H9 (cell line): ENCODE data around the gene TEX11. TPM values are rescaled to one million over a fixed set of nuclear protein-coding genes. Genes with fewer than 3 reads are reported as not detected.

Experiments
- DNase-seq: peaks from one replicate; pipeline ENCODE4 v3.0.0-alpha.2; 2017
- H2AFZ ChIP-seq: one replicate; pipeline ENCODE4 v1.6.1; 2013; ENCODE audit warnings: mild to moderate bottlenecking, low read length, control low read depth, moderate library complexity
- H2AK5ac ChIP-seq: 2 replicates; pipeline ENCODE4 v1.6.1; 2013; ENCODE audit warnings: low read length, control low read depth, mixed read lengths; ENCODE audit not compliant: insufficient read length
- H2BK120ac ChIP-seq: one replicate; pipeline ENCODE4 v1.6.1; 2013; ENCODE audit warnings: low read depth, mild to moderate bottlenecking, low read length, control low read depth, inconsistent platforms; ENCODE audit not compliant: poor library complexity, severe bottlenecking
- H2BK12ac ChIP-seq: 2 replicates; pipeline ENCODE4 v1.6.1; 2013; ENCODE audit warnings: low read length, control low read depth, mixed read lengths, low read depth; ENCODE audit not compliant: insufficient read length
- H2BK15ac ChIP-seq: 2 replicates; pipeline ENCODE4 v1.6.1; 2013; ENCODE audit warnings: low read depth, low read length, control low read depth
- H2BK20ac ChIP-seq: one replicate; pipeline ENCODE4 v1.6.1; 2013; ENCODE audit warnings: low read depth, mild to moderate bottlenecking, low read length, control low read depth, inconsistent platforms; ENCODE audit not compliant: poor library complexity, severe bottlenecking
- H2BK5ac ChIP-seq: 2 replicates; pipeline ENCODE4 v1.6.1; 2013; ENCODE audit warnings: low read length, control low read depth, mixed read lengths; ENCODE audit not compliant: insufficient read length
- H3K14ac ChIP-seq: 2 replicates; pipeline ENCODE4 v1.6.1; 2013; ENCODE audit warnings: low read length, control low read depth; ENCODE audit not compliant: insufficient read depth
- H3K18ac ChIP-seq: 2 replicates; pipeline ENCODE4 v1.6.1; 2013; ENCODE audit warnings: low read depth, mild to moderate bottlenecking, mixed read lengths, low read length, control low read depth; ENCODE audit not compliant: insufficient read length
- H3K23ac ChIP-seq: 2 replicates; pipeline ENCODE4 v1.6.1; 2013; ENCODE audit warnings: low read length, control low read depth, mixed read lengths, low read depth; ENCODE audit not compliant: insufficient read length
- H3K23me2 ChIP-seq: 2 replicates; pipeline ENCODE4 v1.6.1; 2013; ENCODE audit warnings: low read depth, mild to moderate bottlenecking, mixed read lengths, low read length, control low read depth; ENCODE audit not compliant: insufficient read length, poor library complexity, severe bottlenecking
- H3K27ac ChIP-seq: 2 replicates; pipeline ENCODE4 v1.5.1; 2013; ENCODE audit warnings: low read length, control low read depth, mixed read lengths, low read depth; ENCODE audit not compliant: insufficient read length
- H3K27me3 ChIP-seq: 2 replicates; pipeline ENCODE4 v1.6.1; 2013; ENCODE audit warnings: low read length, control low read depth, inconsistent platforms; ENCODE audit not compliant: insufficient read depth
- H3K4ac ChIP-seq: 2 replicates; pipeline ENCODE4 v1.6.1; 2013; ENCODE audit warnings: low read depth, mild to moderate bottlenecking, control low read depth, inconsistent platforms, low read length, moderate library complexity
- H3K4me1 ChIP-seq: 2 replicates; pipeline ENCODE4 v1.6.1; 2013; ENCODE audit warnings: low read length, control low read depth, inconsistent platforms; ENCODE audit not compliant: insufficient read depth
- H3K4me2 ChIP-seq: 2 replicates; pipeline ENCODE4 v1.6.1; 2013; ENCODE audit warnings: low read length, control low read depth, mixed read lengths; ENCODE audit not compliant: insufficient read length, insufficient read depth
- H3K56ac ChIP-seq: 2 replicates; pipeline ENCODE4 v1.6.1; 2013; ENCODE audit warnings: low read depth, mild to moderate bottlenecking, mixed read lengths, low read length, control low read depth; ENCODE audit not compliant: insufficient read length
- H3K79me1 ChIP-seq: 2 replicates; pipeline ENCODE4 v1.6.1; 2013; ENCODE audit warnings: low read depth, mild to moderate bottlenecking, moderate library complexity, low read length, control low read depth, inconsistent platforms; ENCODE audit not compliant: insufficient read depth, poor library complexity, severe bottlenecking
- H3K79me2 ChIP-seq: 2 replicates; pipeline ENCODE4 v1.6.1; 2013; ENCODE audit warnings: low read length, control low read depth, inconsistent platforms; ENCODE audit not compliant: insufficient read depth
- H3K9ac ChIP-seq: 2 replicates; pipeline ENCODE4 v1.6.1; 2013; ENCODE audit warnings: low read length, control low read depth, mixed read lengths; ENCODE audit not compliant: insufficient read length; ENCODE audit errors: extremely low read depth
- H3K9me3 ChIP-seq: one replicate; pipeline ENCODE4 v1.6.1; 2013; ENCODE audit warnings: low read depth, low read length, inconsistent platforms; ENCODE audit not compliant: control insufficient read depth
- H3T11ph ChIP-seq: one replicate; pipeline ENCODE4 v1.6.1; 2013; ENCODE audit warnings: mild to moderate bottlenecking, low read length, control low read depth, inconsistent platforms
- H4K20me1 ChIP-seq: one replicate; pipeline ENCODE4 v1.6.1; 2013; ENCODE audit not compliant: control insufficient read depth, insufficient read length, insufficient read depth
- H4K5ac ChIP-seq: 2 replicates; pipeline ENCODE4 v1.6.1; 2013; ENCODE audit warnings: low read depth, mild to moderate bottlenecking, mixed read lengths, low read length, control low read depth; ENCODE audit not compliant: insufficient read length
- H4K8ac ChIP-seq: replicated peaks from 2 replicates; pipeline ENCODE4 v1.6.1; 2013; ENCODE audit warnings: low read length, control low read depth, mixed read lengths, low read depth; ENCODE audit not compliant: insufficient read length
- H4K91ac ChIP-seq: 2 replicates; pipeline ENCODE4 v1.6.1; 2013; ENCODE audit warnings: low read depth, mild to moderate bottlenecking, moderate library complexity, mixed read lengths, low read length, control low read depth; ENCODE audit not compliant: insufficient read length
- H3K27ac Mint-ChIP-seq, 3 experiments: 2 replicates in 2 of 3; 3 replicates in 1 of 3; pipeline ENCODE4 v1.8.0; 2020 to 2021; ENCODE audit warnings: mixed read lengths in 3 of 3, mild to moderate bottlenecking in 1 of 3, moderate library complexity in 1 of 3
- H3K27me3 Mint-ChIP-seq: 2 replicates; pipeline ENCODE4 v1.8.0; 2021; ENCODE audit warnings: low read depth, mild to moderate bottlenecking, moderate library complexity, mixed read lengths
- H3K36me3 Mint-ChIP-seq, 3 experiments: 2 replicates in 2 of 3; 3 replicates in 1 of 3; pipeline ENCODE4 v1.8.0; 2020 to 2021; ENCODE audit warnings: low read depth in 3 of 3, mixed read lengths in 3 of 3; ENCODE audit not compliant: insufficient read depth in 1 of 3
- H3K4me1 Mint-ChIP-seq, 2 experiments: 2 replicates each; pipeline ENCODE4 v1.8.0; 2020; ENCODE audit warnings: mixed read lengths in 2 of 2
- H3K4me3 Mint-ChIP-seq, 2 experiments: 2 replicates in 1 of 2; 3 replicates in 1 of 2; pipeline ENCODE4 v1.8.0; 2020 to 2021; ENCODE audit warnings: mild to moderate bottlenecking in 2 of 2, mixed read lengths in 2 of 2, moderate library complexity in 1 of 2
- H3K9me3 Mint-ChIP-seq, 2 experiments: 2 replicates in 1 of 2; 3 replicates in 1 of 2; pipeline ENCODE4 v1.8.0; 2020; ENCODE audit warnings: mild to moderate bottlenecking in 2 of 2, mixed read lengths in 2 of 2, moderate library complexity in 1 of 2
- WGBS: extraction: QIAGEN DNeasy Blood & Tissue Kit; methylation state at CpG from one replicate; pipeline ENCODE4 v1.1.7; 2013; ENCODE audit warnings: missing lambda C conversion rate, low lambda C conversion rate, mixed read lengths; ENCODE audit not compliant: insufficient read length; ENCODE audit errors: extremely low coverage; 5-methylcytosine and 5-hydroxymethylcytosine counted together
- total RNA-seq: library from RNA; stranded (reverse); gene quantifications from 2 replicates; pipeline ENCODE4 v1.2.1, GENCODE V29; 2021
- TF ChIP-seq, protein P1 (sequence below): fragments of 200-600 bp; sonication (generic); conservative IDR thresholded peaks from 3 replicates; pipeline ENCODE4 v1.8.0; 2021; ENCODE audit warnings: antibody characterized with exemption, mild to moderate bottlenecking

The TEX11 gene
- total RNA-seq, 1 experiment from 2014 or later = 0.22 TPM

DNA sequence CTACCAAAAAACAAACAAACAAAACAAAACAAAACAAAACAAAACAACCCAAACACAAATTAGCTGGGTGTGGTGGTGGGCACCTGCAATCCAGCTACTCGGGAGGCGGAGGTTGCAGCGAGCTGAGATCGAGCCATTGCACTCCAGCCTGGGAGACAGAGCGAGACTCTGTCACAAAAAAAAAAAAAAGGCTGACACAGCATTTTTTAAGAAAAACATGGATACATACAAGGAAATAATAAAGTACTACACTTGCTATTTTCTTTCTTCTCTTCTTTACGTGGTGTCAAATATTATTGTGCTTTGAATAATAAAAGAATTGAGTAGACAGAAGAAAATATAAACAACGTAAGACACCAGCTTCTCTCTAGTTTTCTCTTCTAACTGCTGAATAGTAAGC, 73.9 kb downstream of the TEX11 start:
- Histone ChIP-seq H3K18ac (no peak overlapping the region), H4K20me1 (no peaks in the 10 kb centered on the region), H2BK120ac (no peak overlapping the region), H3K9ac (no peak overlapping the region), H3K27me3 (no peaks in the 10 kb centered on the region), H3K4me2 (no peak overlapping the region), H3K4me1 (no peaks in the 10 kb centered on the region), H2BK5ac (no peak overlapping the region), H4K8ac (no peak overlapping the region), H3K23ac (no peak overlapping the region), H3K27ac (no peak overlapping the region), H3K23me2 (no peaks in the 10 kb centered on the region), H3K56ac (no peak overlapping the region), H3T11ph (no peak overlapping the region), H2BK15ac (no peak overlapping the region), H3K14ac (no peak overlapping the region), H3K79me1 (no peaks in the 10 kb centered on the region), H2BK20ac (no peak overlapping the region), H3K9me3 (peaks cover 19% of the 10 kb centered on the region), H3K4ac (no peak overlapping the region), H3K79me2 (no peaks in the 10 kb centered on the region), H4K91ac (no peak overlapping the region), H2AFZ (no peak overlapping the region), H2AK5ac (no peak overlapping the region), H4K5ac (no peak overlapping the region), H2BK12ac (no peak overlapping the region)
- peaks cover 4 to 9% (median 9%) of the 10 kb centered on the region in 3 experiments; a peak in 6 of 7 replicates for H3K36me3 Mint-ChIP-seq
- TF ChIP-seq, protein P1, sequence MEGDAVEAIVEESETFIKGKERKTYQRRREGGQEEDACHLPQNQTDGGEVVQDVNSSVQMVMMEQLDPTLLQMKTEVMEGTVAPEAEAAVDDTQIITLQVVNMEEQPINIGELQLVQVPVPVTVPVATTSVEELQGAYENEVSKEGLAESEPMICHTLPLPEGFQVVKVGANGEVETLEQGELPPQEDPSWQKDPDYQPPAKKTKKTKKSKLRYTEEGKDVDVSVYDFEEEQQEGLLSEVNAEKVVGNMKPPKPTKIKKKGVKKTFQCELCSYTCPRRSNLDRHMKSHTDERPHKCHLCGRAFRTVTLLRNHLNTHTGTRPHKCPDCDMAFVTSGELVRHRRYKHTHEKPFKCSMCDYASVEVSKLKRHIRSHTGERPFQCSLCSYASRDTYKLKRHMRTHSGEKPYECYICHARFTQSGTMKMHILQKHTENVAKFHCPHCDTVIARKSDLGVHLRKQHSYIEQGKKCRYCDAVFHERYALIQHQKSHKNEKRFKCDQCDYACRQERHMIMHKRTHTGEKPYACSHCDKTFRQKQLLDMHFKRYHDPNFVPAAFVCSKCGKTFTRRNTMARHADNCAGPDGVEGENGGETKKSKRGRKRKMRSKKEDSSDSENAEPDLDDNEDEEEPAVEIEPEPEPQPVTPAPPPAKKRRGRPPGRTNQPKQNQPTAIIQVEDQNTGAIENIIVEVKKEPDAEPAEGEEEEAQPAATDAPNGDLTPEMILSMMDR = no peak
- WGBS = no CpG with 5 or more reads among the region's 7 CpGs
- H3K27me3 Mint-ChIP-seq = peaks cover 3% of the 10 kb centered on the region
- peaks cover 67 to 68% of the 10 kb centered on the region in 2 experiments for H3K9me3 Mint-ChIP-seq
- H3K27ac Mint-ChIP-seq = no peak overlapping the region
- DNase-seq = no peak
- no peaks in the 10 kb centered on the region for H3K4me1 Mint-ChIP-seq
- H3K4me3 Mint-ChIP-seq = no peak overlapping the region
